NCI-H2107 treated with DMSO at 0.1 percent for 48 hours (cell line): ENCODE data around the gene UCKL1.

Source experiments
- DNase-seq: peaks from one replicate; lab custom pipeline; 2025; ENCODE audit not compliant: unreplicated experiment; lab: John Stamatoyannopoulos, UW

Gene UCKL1

GRCh38 chr20:63892402-63892801 is 63.8 kb downstream of the UCKL1 start:
- no peak for DNase-seq

DNA sequence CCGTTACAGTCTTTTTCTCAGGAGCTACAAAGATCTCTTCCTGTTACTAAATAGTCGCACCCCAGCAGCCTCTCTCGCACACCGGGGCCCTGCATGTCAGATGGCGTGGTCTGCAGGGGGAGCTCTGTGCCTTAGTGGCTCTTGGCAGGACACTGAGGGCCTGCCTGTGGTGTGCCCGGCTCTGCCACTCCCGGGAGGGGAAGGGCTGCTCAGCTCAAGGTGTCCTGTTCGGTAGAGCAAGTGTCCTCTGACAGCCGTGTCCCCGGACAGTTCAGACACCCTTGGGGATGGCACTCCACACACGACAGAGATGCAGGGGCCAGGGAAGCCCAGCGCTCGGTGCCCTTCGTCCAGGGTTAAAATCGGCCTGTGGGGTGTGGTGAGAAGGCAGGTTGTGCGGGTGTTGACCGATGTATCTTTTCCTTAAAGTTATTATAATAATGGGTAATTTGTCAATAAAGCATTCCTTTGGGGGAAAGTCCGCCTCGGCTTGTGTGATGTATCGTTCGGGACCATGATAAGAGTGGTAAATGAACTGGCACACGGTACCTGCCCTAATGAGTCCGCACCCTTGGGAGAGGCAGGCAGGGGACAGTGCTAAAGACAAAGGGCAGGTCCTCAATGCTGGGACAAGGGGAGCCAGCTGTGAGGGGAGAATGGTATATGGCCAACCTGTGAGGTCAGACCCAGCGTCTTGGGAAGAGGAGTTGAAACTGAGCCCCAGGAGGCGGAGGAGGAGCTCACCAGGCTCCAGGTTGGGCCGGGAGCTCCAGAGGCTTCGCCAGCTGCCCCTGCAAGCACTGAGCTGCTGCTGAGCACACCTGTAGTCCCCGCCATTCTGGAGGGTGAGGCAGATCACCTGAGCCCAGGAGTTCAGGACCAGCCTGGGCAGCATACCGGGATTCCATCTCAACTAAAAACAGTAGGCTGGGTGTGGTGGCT is 64.9 kb downstream of the UCKL1 start:
- no peak for DNase-seq

GRCh38 chr20:63890616-63891015 is 65.6 kb downstream of the UCKL1 start:
- DNase-seq = no peak

DNA sequence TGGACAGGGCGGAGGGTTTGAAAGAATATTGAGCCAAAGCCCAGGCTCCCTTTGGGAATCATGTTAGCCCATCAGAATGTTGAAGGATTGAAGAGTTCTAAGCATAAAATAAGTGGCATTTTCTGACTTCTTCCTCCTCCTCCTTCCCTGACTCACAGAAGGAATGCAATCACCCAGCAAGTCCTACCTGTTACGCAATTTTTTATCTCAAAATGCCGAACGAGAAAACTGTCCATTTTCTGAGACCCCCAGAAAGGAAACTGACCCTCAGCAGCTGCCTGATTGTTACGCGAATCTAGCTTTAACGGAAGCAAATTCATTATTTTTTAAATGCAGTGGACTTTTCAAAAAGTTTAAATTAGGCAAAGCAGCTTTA is 66.0 kb downstream of the UCKL1 start:
- DNase-seq = no peak
